Measurements from ENCODE around the gene ABLIM2.

DNA sequence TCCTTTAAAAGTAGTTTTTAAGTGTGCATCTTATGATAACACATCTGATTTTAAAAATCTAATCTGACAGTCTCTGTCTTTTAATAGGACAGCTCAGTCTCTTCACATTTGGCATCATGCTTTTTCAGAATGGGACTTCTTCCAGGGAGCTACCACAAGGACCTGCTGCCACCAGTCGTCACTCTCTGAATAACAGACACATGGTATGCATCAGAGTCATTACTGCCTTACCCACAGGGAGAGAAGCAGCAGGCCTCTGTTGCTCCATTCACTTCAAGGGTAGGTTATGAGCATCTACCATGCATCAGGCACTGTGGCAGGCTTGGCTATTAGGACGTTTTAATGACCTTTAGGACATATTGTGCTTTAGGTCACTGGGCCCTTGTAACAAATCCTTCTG lies 169.0 kb downstream of the ABLIM2 start:
- TF ChIP-seq, protein P1, sequence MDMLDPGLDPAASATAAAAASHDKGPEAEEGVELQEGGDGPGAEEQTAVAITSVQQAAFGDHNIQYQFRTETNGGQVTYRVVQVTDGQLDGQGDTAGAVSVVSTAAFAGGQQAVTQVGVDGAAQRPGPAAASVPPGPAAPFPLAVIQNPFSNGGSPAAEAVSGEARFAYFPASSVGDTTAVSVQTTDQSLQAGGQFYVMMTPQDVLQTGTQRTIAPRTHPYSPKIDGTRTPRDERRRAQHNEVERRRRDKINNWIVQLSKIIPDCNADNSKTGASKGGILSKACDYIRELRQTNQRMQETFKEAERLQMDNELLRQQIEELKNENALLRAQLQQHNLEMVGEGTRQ (IDR thresholded peaks at IDR 0.05), result no peak
- TF ChIP-seq CHD2 (IDR thresholded peaks at IDR 0.05; ENCODE audit: low read length, partially characterized antibody) (no peak), CEBPB (IDR thresholded peaks at IDR 0.05) (no peak), POLR2A (IDR thresholded peaks at IDR 0.05; ENCODE audit: low read length) (no peak), ZNF302 (CRISPR knock-in tag; IDR thresholded peaks at IDR 0.05) (no peak), EP300 (IDR thresholded peaks at IDR 0.05) (no peak)
